GM18517 (cell line): Measurements from ENCODE around the gene HOXB3.

Experiments
- ATAC-seq: cut with Tn5 transposase; IDR thresholded peaks from one replicate; pipeline ENCODE4 v1.9.1; 2021; ENCODE audit warnings: mild to moderate bottlenecking, moderate library complexity; ENCODE audit not compliant: unreplicated experiment

The HOXB3 gene

GRCh38 chr17:48626245-48627117 is 36.4 kb upstream of the HOXB3 start, which contains the start of gene HOXB9:
Gene HOXB9 (minus strand): TSS chr17:48626358. CDS start chr17:48626269, 89 bp downstream.
- no peak for ATAC-seq

GRCh38 chr17:48625495-48626244 is 35.6 kb upstream of the HOXB3 start:
- ATAC-seq = no peak

GRCh38 chr17:48624544-48625494 is 34.8 kb upstream of the HOXB3 start:
- no peak for ATAC-seq

- no peak for ATAC-seq
These were observed 34.1 kb upstream of the HOXB3 start for GRCh38 chr17:48624118-48624517.

GRCh38 chr17:48623583-48623982 is 33.5 kb upstream of the HOXB3 start:
- no peak for ATAC-seq

GRCh38 chr17:48622857-48623256 is 32.8 kb upstream of the HOXB3 start:
- ATAC-seq = no peak

GRCh38 chr17:48621410-48622392 is 31.7 kb upstream of the HOXB3 start:
- ATAC-seq = no peak

- no peak for ATAC-seq
These were observed 30.6 kb upstream of the HOXB3 start for GRCh38 chr17:48620461-48621139.

- no peak for ATAC-seq
These were observed 29.9 kb upstream of the HOXB3 start for GRCh38 chr17:48619826-48620449.

- no peak for ATAC-seq
These were observed 28.3 kb upstream of the HOXB3 start for GRCh38 chr17:48618256-48618896.

- no peak for ATAC-seq
These were observed 27.6 kb upstream of the HOXB3 start for GRCh38 chr17:48617471-48618255.

- ATAC-seq = no peak
These were observed 26.9 kb upstream of the HOXB3 start for GRCh38 chr17:48616717-48617470.

GRCh38 chr17:48615963-48616716 is 26.1 kb upstream of the HOXB3 start:
- no peak for ATAC-seq

GRCh38 chr17:48615047-48615962 is 25.3 kb upstream of the HOXB3 start, which contains the start of gene HOXB8:
Gene HOXB8 (minus strand): TSS chr17:48615292. CDS start chr17:48614704, 588 bp downstream.
- ATAC-seq = no peak
